CD4-positive, alpha-beta T cell treated with Interleukin-10 for 1 hour (primary cell): ENCODE measurements around the gene DISC1.
"Not testable (repeated sequence)": the region's sequence is repeated elsewhere in the genome, so short reads cannot be mapped to it uniquely, and the experiment has no call there.

Experiments
- DNase-seq: peaks from one replicate; pipeline ENCODE4 v3.0.0-alpha.2; 2020

Gene DISC1

DNA sequence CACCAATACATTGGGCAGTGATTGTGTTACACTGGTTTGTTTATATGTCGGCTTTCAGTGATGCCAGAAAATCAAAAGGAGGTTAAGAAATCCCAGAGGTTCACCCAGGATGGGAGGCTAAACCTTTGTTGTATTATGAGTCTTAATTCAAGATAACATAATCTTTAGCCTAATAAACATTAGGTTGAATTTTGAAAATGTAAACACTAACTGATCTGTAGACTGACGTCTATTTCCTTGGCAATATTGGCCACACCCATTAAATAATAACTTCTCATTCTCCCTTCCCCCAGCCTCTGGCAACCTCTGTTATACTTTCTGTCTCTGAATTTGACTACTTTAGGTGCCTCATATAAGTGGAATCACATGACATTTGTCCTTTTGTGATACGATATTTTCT is 238.7 kb downstream of the DISC1 start:
- no peak for DNase-seq

DNA sequence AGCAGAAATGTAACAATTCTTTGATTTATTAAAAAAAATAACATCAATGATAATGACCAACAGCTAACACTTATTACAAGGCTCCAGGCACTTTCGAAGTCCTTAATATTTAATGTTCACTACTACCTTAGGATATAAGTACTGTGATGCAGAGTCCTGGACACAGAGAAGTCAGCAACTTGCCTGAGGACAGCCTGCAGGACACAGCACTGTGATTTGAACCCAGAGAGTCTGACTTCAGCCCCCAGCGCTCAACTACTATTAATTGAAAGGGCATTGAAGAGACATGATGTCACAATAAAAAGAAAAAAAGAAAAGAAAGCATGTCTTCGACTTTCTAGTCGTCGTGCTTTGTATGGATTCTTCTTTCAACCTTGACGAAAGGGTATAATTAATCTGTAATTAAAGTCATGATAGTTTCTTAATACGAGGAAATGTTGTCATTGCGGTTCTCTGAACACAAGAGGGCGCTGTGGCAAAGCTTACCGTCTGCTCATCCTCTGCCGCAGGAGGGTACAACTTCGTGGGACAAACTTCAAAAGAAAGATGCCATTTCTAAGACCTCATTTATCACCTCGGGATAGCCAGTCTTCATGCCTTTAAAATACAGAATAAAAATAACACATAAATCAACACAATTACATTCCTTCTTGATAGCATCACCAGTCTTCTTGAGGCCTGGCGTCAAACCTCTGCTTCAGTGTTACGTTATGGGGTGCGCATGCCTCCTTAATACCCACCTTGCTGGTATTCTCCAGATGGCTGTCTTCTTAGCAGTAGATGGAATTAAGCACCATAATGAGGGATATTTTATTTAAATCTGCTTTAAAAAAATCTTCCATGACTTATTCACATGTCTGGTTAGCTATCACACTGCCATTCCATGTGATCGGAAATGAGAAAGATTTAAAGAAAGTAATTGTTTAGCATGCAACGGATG is 240.1 kb downstream of the DISC1 start:
- DNase-seq: peak; percentile 64

GRCh38 chr1:231867607-231868006 is 241.0 kb downstream of the DISC1 start:
- no peak for DNase-seq

DNA sequence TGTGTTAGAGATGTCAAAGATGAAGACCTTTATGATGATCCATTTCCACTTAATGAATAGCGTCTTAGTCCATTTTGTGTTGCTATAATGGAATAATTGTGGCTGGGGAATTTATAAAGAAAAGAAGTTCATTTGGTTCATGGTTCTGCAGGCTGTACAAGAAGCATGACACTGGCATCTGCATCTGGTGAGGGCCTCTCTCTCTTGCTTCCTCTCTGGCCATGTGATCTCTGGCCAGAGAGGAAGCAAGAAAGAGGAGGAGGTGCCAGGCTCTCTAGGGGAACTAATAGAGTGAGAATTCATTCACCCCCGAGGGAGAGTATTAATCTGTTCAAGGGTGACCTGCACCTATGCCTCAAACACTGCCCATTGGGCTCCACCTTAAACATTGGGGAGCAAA is 242.8 kb downstream of the DISC1 start:
- DNase-seq: no peak

GRCh38 chr1:231871471-231871870 is 244.9 kb downstream of the DISC1 start:
- DNase-seq: no peak

GRCh38 chr1:231871878-231872277 is 245.3 kb downstream of the DISC1 start:
- no peak for DNase-seq

GRCh38 chr1:231872461-231872910 is 245.9 kb downstream of the DISC1 start:
- no peak for DNase-seq

DNA sequence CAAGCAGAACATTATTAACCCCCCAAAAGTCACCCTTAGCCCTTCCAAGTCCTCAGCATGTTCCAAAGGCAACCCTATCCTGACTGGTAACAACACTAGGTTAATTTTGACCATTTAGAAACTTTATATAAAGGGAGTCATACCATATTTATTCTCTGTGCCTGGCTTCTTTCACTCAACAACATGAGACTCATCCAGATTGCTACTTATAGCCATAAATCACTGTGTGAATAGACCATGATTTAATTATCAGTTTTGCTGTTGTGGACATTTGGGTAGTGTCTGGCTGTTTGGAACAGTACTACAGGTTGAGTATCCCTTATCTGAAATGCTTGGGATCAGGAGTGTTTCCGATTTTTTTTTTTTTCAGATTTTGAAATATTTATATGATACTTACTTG is 252.1 kb downstream of the DISC1 start:
- DNase-seq: no peak

GRCh38 chr1:231879296-231879695 is 252.7 kb downstream of the DISC1 start:
- DNase-seq: no peak

DNA sequence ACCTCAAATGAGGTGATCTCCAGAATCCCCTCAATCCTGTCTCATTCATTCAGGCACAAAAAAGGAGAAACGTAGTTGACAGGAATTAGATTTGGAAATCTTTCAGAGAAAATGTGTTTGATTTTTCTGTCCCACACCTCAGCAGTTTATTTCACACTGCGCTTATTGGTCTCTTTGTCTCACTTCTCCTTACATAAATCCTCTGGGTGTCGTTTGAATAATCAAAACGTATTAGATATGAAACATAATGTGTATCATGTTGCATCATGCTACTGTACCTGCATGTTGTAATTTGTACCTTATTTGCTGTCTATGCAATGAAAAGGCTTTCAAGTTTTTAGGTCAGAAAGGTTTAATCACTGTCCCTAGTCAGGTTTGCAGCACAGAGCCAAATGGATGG is 255.7 kb downstream of the DISC1 start:
- DNase-seq: no peak

GRCh38 chr1:231882790-231883189 is 256.2 kb downstream of the DISC1 start:
- DNase-seq: no peak

GRCh38 chr1:231883382-231883781 is 256.8 kb downstream of the DISC1 start:
- no peak for DNase-seq

GRCh38 chr1:231885209-231885854 is 258.7 kb downstream of the DISC1 start:
- DNase-seq: no peak

DNA sequence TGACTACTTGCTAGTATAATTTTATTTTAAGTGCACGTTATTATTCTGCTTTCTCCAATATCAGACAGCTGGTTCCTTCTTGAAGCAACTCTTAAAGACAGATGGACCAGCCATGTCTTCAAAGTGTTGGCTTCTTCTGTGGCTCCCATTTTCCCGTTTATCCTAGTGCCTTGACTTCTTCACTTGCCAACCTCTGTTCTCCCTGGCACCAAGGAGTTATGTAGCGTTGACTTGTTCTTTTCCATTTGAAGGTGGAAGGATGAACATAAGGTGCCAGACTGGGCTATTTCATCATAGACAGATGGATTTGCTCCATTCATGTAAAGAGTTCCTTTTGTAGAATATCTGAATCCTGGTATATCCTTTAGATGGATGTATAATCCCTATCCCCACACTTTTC is 260.6 kb downstream of the DISC1 start:
- no peak for DNase-seq

- no peak for DNase-seq
These were observed 261.3 kb downstream of the DISC1 start for GRCh38 chr1:231887866-231888265.

DNA sequence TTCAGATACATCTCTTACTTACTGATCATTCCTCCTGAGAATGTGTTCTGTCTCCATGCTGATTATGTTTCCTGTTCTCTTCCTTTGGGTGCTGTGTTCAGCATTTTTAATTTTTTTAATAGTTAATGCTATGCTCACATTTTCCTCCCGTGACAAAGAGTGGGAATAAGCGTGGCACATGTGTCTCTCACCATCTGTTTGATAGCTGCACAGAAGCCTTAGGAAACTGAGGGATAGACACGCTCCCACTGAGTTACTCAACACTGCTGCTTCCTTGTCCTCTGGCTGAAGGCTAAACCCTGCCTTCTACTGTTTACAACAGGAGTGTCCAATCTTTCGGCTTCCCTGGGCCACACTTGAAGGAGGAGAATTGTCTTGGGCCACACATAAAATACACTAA is 264.2 kb downstream of the DISC1 start:
- DNase-seq: no peak

DNA sequence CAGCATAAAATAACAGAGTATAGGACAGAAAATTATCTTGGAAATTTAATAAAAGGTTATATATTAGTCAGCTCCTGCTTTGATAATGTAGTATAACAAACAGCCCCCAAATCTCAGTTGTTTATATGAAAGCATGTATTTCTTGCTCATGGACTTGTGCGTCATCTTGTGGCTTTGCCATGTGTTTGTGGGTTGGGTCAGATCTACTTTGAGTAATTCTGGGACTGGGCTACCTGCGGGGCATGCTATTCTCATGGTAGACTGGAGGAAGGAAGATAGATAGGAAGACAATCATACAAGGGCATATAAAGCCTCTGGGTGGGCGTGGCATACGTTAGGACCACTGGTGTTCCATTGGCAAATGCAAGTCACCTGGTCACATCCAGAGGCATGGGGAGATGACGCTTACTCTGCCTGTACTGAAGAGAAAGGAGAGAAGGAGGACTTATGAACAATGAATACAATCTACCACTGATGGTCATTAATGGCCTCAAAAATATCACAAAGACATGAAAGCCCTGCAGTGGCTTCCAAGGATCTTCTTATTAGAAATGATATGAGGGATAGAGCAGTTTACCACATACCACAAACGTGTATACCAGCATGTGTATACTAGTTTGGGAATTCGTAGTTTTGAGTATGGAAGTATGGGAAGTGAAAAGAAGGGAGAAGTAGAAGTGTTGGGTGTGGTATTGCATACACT is 267.0 kb downstream of the DISC1 start:
- no peak for DNase-seq

DNA sequence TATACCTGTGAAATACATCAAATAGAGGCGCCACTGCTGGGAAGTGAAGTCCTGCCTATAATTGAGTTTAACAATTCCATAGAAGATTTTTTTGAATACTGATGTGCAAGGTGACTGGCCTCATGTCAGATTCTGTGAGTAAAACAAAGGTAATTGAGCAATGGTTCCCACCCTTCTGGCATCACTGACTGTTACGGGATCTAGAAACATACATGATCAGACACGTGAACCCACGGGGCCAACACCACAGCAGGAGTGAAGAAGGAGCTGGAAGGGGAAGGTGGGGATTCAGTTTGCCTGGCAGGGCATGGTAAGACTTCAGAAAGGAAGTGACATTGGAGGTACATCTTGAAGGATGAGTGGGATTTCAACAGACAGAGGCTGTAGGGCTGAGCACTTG is 270.2 kb downstream of the DISC1 start:
- no peak for DNase-seq

DNA sequence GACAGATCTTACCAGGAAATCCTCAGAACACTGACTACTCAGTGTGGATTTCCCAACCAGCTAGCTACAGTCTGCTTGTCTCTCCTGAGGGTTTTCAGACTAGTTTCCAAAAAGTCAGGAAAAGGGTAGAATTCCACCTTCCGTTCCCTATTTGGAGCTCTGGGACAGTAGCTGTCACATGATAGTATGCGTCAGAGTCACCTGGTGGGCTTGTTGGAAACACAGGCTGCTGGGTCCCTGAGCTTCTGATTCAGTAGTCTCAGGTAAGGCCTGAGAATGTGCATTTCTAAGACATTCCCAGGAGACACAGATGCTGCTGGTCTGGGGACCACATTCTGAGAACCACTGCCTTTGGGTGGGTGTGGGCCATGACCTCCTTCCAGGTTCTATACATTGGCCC is 272.5 kb downstream of the DISC1 start:
- DNase-seq: no peak

DNA sequence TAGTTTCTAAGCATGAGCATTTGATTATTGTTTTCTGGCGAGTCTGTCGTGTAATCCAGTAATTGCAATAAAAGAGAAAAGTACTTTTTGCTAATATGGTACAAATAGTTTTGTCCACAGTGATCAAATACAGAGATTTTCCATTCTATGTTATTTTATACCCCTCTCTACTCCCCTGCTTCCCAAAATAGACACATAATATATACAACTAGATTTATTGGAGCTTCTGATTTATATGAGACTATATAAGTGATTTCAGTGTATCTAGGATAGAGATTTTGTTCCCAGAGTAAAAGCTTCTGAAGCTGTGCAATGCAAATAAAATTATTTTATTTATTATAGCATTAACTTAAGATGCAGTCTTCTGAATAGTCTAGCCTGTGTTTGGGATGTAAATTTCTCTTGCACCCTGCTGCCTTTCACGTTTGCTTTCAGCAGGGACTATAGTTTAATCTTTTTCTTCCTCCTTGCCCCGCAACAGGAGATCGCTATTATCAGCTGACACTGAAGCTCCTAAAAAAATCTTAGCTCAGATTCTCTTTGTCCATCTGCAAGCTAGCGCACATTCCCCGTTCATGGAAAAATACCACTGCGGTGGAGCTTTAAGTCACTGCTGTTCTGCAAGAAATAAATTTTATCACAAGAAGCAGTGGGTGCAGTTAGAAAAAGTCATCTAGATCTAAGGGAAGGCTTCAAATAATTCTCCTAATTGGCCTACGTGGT is 273.3 kb downstream of the DISC1 start:
- DNase-seq: no peak

DNA sequence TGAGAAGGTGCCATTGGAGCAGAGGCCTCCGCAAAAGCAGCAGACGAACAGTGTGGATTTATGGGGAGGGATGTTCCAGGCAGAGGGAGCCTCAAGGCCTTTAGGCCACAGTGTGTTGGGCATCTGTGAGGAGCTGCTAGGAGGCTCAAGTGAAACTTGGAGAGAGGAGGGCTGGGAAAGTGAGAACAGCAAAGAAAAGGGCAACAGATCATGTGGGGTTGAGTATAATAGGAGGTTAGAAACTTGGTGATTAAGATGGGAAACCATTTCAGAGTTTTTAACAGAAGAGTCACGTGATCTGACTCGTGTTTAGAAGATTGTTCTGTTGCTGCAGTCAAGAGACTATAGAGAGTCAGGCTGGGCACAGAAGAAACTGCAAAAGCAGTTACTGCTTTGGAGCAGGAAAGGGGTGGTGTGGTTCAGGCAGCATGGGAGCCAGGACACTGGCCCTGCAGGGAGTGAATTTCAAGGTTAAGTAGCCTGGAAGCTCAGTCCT is 277.0 kb downstream of the DISC1 start:
- DNase-seq: no peak

DNA sequence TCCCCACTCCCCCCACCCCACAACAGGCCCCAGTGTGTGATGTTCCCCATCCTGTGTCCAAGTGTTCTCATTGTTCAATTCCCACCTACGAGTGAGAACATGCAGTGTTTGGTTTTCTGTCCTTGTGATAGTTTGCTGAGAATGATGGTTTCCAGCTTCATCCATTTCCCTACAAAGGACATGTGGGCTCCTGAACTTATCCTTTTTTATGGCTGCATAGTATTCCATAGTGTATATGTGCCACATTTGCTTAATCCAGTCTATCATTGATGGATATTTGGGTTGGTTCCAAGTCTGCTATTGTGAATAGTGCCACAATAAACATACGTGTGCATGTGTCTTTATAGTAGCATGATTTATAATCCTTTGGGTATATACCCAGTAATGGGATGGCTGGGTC is 280.7 kb downstream of the DISC1 start:
- DNase-seq: not testable (repeated sequence)

GRCh38 chr1:231913493-231913892 is 286.9 kb downstream of the DISC1 start:
- no peak for DNase-seq
